ENCODE measurements around the gene ZNF496.
"Not testable (repeated sequence)": the region's sequence is repeated elsewhere in the genome, so short reads cannot be mapped to it uniquely, and the experiment has no call there.

ZNF496 gene

GRCh38 chr1:247371801-247372259 is 40.2 kb upstream of the ZNF496 start:
- H3K4me3 ChIP-seq (ENCODE audit: control insufficient read depth, low read depth, low read length), result no peak overlapping the region
- TF ChIP-seq CTCF (IDR thresholded peaks at IDR 0.05; ENCODE audit: control insufficient read depth, insufficient read depth, low read depth, low read length, missing control alignments), result no peak
- no peak for DNase-seq (ENCODE audit: low read depth)

- no peak overlapping the region for H3K4me3 ChIP-seq (ENCODE audit: control insufficient read depth, low read depth, low read length)
- no peak for DNase-seq (ENCODE audit: low read depth)
- no peak for TF ChIP-seq CTCF (IDR thresholded peaks at IDR 0.05; ENCODE audit: control insufficient read depth, insufficient read depth, low read depth, low read length, missing control alignments)
These were observed 39.4 kb upstream of the ZNF496 start for GRCh38 chr1:247370786-247371732.

- no peak overlapping the region for H3K4me3 ChIP-seq (ENCODE audit: control insufficient read depth, low read depth, low read length)
- TF ChIP-seq CTCF (IDR thresholded peaks at IDR 0.05; ENCODE audit: control insufficient read depth, insufficient read depth, low read depth, low read length, missing control alignments), result no peak
- no peak for DNase-seq (ENCODE audit: low read depth)
These were observed 37.0 kb upstream of the ZNF496 start for GRCh38 chr1:247368490-247369145.

GRCh38 chr1:247367786-247368422 is 36.2 kb upstream of the ZNF496 start:
- DNase-seq (ENCODE audit: low read depth), result no peak
- H3K4me3 ChIP-seq (ENCODE audit: control insufficient read depth, low read depth, low read length), result no peak overlapping the region
- TF ChIP-seq CTCF (IDR thresholded peaks at IDR 0.05; ENCODE audit: control insufficient read depth, insufficient read depth, low read depth, low read length, missing control alignments), result no peak

- DNase-seq (ENCODE audit: low read depth), result no peak
- no peak overlapping the region for H3K4me3 ChIP-seq (ENCODE audit: control insufficient read depth, low read depth, low read length)
- TF ChIP-seq CTCF (IDR thresholded peaks at IDR 0.05; ENCODE audit: control insufficient read depth, insufficient read depth, low read depth, low read length, missing control alignments), result no peak
These were observed 35.4 kb upstream of the ZNF496 start for GRCh38 chr1:247366926-247367645.

- not testable (repeated sequence) for DNase-seq (ENCODE audit: low read depth); H3K4me3 ChIP-seq (ENCODE audit: control insufficient read depth, low read depth, low read length)
These were observed 34.7 kb upstream of the ZNF496 start for GRCh38 chr1:247366345-247366744.

Measured in AG09309 (cell line).